Hepatic stellate cell (primary cell): Measurements from ENCODE around the gene SORCS3.

Experiments
- DNase-seq: peaks from one replicate; pipeline ENCODE4 v3.0.0; 2011; ENCODE audit warnings: low spot score

SORCS3 gene

DNA sequence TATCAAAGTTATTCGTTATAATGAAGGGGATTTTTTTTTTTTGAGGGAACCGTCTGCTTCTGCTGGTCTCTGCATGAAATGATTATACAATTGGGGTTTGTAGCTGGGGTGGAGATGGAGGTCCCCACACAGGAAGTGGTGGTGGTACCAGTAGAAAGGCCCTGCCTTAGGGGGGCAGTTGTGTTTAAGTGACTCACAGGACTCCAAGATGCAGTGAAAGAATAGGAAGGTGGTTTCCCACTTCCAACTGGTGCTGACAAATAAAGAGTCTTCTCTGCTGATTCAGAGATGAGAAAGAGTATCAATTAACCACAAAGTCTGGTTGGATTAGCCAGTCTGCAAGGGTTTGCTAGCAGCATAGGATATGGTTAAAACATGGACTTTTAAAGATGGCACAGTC is 376.0 kb downstream of the SORCS3 start:
- no peak for DNase-seq

DNA sequence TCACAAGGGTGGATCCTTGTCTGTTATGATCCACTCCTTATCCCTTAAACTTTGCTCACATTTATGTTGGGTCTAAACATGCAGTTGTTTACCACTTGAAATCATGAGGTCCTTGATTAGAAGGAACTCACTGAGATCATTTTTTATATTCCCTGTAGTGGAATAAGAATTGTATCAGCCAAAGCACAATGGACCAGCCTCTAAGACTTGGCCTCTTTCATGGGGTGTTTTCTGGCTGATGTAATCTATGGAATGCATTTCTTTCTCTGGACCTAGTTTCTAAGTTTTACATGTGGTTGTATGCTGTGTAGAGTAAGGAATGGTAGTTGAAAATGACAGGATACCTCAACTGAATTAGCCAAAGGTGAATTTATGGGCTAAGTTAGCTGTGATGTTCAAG is 376.6 kb downstream of the SORCS3 start:
- no peak for DNase-seq

DNA sequence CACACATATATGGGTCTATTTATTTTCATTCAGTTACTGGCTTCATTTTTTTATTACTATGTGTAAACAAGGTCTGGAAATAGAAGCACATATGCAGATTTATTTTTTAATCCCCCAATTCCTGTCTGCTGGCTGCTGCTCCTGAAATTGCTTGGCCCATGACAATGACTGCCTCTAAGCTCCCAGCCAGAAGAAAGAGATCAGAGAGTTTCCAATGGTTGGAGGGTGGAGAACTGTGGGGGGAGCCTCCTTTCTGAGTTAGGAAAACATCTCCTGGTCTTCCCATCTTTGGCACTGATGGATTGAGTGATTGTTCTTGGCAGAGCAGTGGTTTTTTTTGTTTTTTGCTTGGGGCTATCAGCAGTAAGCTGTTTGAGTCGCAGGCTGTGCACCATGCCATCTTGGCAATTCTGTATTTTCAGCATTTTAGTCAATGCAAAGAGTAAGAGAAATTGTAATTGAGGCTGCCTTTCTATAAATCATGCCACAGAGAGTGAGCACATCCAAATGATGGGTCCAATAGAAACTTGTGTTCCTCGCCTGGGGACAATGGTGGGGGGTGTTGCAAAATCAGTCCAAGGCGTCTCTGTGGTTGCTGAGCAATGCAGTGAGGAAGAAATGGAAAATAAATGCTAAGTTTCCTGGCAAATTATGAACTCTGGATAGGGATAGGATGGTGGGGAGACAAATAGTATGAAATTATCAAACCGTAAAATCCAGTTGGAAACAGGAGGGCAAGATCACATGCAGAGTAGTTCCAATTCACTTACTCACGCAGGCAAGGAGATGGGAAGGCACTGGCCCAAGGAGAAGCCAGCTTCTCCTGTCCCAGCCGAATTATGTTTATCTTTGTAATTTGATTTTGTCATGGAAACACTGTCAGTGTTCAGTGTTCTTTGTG is 382.4 kb downstream of the SORCS3 start:
- no peak for DNase-seq

DNA sequence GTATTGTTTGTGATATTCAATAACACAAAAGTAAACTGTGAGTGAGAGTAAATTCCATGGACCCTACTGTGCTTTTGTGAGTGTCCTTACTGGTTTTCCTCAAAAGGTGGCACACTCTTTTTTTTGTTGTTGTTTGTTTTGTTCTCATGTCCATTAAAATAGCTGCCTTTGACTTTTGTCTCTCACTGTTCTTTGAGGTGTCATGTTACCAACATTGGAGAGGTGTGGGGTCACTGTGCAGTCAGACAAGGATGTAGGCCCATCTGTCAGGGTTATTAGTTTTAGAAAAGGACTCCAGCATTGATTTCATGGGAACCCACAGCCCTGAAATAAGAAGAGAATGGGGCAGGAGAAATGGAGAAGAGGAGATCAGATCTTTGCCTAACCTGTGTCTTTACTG is 383.1 kb downstream of the SORCS3 start:
- DNase-seq, result no peak

DNA sequence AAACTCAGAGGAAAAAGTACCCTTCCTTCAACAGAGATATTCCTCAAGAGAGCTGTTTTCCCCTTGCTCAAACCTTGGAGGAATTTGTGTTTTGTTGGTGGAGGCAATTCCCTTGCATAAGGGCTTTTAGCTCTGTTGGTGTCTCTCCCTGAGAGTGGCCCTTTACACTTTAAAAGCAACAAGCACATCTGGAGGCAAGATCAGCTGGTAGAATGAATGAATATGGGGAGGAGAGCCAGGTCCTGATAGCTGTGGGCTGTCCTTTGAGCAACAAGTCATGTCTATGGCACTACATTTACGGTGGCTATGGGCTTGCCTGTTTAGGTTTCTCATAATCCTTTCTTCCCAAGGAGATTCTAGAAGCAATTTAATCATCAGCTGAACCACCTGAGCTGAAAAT is 384.0 kb downstream of the SORCS3 start:
- no peak for DNase-seq

DNA sequence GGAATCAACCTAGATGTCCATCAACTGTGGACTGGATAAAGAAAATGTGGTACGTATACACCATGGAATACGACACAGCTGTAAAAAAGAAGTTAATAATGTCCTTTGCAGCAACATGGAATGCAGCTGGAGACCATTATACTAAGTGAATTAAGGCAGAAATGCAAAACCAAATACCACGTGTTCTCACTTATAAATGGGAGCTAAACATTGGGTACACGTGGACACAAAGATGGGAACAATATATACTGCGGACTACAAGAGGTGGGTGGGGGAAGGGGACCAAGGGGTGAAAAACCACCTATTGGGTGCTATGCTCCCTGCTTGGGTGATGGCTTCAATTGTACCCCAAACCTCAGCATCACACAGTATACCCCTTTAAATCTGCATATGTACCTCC is 385.5 kb downstream of the SORCS3 start:
- DNase-seq, result no peak

DNA sequence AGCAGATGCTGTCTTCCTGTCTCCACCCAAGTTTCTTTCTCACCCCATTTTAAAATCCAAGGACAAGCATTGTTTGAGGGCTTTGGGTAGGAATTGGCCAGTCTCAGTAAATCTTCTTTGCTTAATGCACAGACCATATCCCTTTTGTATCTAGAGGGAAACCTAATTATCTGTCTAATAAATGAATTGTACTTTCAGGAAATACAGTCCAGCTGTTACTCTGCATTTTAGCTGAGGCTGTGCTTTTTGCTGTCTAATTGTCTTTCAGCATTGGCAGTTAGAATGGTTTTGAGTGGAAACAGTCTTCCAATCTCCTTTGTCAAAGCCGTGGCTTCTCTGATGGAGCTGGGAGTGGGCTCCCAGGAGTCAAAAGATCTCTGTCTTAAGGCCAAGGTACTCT is 388.2 kb downstream of the SORCS3 start:
- no peak for DNase-seq

DNA sequence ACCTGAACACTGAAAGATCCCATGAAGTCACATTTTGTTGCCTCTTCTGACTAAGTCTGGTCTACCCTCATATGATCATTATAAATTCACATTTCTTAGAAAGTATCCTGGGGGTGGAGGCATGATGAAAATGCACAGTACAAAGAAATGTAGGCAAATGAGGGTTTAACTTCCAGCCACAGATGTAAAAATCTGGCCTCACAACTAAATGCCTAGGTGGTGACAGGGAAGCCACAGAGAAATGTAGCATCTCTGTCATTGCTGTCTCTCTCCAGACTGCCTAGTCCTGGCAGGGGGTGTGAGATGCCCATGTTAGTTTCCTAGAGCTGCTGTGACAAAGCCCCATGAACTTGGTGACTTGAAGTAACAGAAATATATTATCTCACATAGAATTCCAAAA is 395.9 kb downstream of the SORCS3 start:
- DNase-seq, result no peak

DNA sequence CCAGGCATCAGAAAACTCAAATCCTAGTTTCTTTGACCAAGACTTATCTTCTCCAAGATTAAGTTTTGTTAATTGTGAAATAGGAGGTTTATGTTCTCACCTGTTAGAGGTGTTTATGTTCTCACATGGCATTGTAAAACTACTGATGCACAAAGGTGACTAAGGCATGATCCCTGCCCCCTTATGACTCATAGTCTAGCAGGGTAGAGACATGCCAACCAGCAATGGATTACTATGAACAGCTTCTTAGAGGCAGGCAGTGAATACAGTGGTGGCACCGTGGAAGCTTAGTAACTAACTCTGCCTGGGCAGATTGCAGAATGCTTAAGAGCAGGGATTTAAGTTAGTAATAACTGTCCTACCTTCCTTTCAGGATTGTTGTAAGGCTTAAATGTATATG is 400.9 kb downstream of the SORCS3 start:
- DNase-seq, result no peak

DNA sequence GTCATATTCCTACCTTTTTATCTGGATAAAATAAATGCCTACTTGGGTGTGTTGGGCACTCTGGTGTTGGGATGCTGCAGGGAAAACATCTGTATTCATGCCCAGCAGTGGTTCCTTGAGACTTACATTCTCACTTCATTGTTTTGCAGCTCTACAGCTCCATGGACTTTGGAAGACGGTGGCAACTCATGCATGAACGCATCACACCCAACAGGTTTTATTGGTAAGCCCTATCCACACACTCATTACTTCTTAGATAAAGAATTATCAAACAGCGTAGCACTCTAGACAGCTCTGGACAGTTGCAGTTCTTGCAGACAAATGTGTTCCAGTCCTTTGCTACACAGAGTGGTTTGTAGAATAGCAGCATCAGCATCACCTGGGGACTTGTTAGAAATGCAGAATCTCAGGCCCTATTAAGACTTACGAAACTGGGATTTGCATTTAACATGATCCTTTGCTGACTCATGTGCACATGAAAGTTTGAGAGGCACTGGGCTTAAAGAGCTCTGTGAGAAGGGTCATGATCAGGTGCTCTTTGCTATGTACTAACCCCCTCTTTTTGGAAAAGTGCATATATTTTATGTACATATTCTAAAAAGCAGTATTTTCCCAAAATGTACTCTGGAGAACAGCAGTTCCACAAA is 401.9 kb downstream of the SORCS3 start:
- no peak for DNase-seq

DNA sequence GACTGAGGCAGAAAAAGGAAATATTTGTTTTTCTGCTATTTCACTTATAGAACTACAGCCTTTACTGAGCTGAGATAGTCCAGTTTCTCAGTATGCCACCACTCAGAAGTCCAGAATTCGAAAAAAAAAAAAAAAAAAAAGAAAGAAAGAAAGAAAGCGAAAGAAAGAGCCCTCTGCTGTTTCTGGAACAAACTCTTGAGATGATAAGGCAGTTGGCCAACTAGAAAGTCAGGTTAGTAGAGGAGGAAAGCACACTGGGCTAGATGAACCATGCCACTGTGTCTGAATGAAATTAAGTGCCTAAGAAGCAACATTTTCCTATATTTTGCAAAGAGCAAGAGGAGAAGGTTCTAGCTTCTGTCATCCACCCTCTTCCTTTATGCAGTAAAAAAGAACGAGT is 403.8 kb downstream of the SORCS3 start:
- no peak for DNase-seq

DNA sequence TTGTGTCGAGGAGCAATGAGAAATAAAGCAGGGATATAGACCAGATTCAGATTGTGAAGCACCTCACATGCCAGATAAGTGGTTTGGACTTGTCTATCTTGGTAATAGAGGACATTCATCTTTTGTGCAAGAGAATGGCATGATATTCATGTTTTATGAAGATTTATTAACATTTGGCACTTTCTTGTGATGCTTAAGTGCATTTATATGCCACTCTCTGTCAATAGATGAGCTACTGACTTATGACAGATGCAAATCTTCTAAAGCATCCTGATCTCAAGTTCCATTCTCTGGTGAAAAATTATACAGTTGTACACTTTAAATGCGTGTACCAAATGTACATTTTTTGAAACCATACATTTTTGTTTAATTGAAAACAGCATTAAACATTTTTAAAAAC is 415.3 kb downstream of the SORCS3 start:
- DNase-seq, result no peak

DNA sequence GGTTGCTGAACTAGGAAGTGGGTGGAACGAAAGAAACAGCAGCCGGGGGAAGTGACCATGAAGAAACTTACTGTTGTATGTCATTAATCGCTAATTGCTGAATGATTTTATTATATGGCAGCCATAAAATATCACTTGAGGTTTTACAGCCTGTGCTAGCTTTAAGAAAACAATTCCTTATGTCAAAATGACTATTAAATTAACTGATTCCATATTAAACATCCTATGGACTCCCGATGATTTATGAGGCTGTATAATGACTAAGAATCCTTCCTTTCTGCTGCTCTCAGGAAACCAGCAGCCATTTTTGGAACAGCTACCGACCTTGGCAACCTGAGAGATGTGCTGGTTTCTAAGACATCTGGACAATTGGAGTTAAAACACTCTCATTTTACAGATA is 421.9 kb downstream of the SORCS3 start:
- no peak for DNase-seq

DNA sequence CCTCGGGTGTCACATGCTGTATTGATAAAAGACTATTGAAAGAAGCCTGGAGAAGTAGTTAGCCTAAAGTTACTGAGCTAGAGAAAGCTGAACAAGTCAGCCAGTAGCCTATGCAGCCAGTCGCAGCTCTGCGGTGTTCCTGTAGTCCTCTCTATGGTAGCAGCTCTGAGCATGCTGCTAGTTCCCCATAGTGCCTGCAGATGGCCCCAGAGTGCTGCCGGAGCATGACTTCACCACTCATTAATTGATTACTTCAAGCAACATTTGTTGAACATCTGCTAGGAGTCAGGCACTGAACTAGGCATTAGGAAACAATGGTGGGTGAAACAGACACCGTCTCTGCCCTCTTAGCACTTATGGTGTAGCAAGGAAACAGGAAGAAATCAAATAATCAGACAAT is 422.7 kb downstream of the SORCS3 start:
- DNase-seq, result no peak

DNA sequence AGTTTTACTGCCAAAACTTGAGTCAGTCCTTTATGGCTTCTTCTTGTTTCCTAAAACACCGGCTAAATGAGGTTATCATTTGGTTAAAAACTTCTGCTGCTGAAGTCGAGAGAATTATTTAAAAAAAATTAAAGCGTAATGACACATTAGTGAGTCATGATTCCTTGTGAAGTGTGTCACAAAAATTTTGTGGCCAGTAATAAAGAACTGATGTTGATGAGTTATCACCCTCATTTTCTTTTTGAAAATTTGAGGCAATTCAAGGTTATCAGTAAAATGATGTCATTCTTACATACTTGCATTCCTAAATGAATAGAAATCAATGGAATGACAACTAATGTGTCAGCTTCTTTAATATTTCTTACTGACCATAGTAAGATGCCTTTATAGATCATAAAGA is 427.4 kb downstream of the SORCS3 start:
- no peak for DNase-seq

DNA sequence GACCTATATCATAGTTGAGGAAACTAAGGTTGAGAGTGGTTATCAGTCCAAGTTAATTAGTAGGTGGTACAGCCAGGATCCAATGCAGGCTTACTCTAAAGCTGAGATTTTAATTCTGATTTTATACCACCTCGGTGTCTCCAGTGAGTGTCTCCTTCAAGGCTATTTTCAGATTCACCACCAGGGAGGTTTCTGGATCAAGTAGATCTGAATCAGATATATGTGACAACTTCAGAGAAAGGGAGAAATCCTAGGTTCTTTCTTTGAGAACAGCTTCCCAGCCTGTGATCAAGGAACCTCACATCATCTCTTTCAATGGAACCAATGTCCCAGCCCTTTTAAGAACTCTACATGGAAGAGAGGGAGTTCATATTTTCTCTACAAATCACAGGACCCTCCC is 429.2 kb downstream of the SORCS3 start:
- DNase-seq, result no peak

DNA sequence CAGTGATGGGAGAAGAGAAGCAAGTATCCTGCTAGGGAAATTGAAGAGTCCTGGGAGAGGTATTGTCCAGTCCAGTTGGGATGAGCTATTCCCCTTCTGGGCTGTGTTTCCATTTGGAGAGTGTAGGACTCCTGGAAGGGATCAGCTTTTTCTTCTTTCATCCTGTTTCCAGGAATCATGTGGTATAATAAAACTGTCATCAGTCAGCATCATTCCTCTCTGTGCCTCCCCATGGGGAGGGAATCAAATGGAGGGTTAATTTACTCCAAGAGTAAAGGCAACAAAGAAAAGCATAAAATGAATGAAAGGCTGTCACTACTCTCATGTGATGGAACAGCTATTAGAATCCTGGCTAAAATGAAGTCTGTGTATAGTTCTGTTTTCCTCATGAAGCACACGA is 429.9 kb downstream of the SORCS3 start:
- no peak for DNase-seq

DNA sequence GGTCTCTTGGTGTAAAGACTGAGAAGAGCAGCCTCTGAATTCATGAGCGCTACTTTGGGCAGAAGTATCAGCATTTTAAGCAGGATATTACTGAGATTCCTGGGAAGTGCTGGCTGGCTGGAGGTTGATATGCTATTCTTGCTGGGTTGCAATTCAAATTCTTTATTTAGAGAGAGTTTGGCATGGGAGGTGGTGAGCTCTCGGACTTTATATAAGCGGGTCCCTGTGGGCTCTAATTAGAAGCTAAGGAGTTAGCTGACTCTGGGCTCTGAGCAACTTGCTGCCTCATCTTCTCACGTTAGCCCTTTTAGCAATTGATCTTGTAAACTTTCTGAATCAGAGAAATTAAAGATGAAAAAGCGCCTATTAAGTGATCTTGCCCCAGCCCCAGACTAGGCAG is 430.9 kb downstream of the SORCS3 start:
- no peak for DNase-seq

DNA sequence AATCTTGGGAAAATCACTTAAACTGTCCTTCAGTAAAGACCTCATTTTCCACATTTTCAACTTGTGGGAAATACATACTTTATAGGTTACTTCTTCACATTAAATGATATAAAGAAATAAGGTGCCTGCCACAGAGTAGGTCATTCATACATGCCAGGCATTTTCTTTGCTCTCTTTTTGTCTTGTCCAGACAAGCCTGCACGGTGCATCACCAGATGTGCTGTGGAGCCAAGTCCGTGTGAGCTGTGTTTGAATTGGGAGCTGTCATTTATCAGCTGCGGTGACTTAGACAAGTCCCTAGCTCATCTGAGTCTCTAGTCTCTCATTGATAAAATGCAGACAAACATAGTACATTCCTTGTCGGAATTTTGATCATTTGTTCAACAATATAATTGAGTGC is 432.9 kb downstream of the SORCS3 start:
- DNase-seq, result no peak

DNA sequence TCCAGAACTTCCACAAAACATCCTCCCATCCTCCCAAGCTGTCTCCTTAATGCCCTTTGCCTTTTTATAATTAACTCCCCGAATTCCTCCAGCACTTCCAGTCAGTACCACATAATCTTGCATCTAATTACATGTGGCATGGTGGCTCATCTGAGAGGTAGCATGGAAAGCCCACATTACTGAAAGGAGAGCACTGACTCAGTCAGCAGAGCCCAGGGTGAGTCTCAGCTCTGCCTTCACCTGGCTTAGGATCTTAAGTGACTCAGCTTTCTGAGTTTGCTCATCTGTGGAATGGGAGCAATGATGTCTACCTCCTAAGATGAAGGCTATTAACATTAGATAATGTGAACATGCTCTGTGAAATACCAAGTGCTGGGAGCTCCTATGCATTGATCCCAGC is 433.9 kb downstream of the SORCS3 start:
- no peak for DNase-seq

DNA sequence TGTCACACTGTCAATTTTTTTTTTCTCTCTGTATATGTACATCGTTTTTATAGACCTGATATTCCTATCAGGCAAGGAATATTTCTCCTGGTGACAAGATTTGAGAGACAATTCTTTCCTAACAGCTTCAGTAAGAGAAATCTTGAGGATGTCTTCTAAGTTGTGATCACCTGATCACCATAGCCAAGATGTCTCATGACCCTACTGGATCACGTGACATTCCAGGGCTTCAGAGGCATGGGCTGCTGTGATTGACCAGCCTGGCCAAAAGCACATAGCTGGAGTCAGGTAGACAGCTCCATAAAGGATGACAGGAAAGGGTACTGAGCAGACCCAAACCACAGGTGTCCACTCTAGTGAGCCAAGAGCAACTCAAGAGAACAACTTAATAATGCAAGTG is 444.9 kb downstream of the SORCS3 start:
- DNase-seq, result no peak

DNA sequence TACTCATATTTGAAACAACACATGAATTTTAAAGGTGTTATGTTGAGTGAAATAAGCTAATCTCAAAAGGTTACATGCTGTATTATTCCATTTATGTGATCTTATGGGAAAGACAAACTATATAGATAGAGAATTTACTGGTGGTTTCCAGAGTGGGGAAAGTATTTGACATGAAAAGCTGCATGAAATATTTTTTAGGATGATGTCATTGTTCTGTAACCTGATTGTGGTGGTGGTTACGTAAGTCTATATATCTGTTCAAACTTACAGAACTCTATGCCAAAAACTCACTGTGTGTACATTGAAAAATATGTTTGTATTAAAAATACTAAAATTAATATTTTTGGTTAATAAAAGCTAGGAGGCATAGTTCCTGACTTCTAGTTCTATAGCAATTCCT is 453.0 kb downstream of the SORCS3 start:
- no peak for DNase-seq

DNA sequence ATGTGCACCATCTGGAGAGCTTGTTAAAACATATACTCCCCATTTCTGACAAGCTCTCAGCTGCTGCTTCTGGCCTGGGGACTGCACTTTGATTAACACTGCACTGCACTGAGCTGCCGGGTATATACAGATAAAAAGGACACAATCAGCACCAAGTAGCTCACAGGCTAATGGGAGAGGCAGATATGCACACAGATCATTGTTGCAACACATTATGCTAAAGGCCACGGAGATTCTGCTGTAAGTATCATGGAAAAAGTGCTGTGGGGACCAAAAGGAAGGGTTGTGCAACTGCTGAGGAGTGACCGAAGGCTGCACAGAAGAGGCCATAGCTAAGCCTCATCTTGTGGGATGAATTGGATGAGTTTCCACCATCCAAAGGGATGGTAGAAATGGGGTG is 455.2 kb downstream of the SORCS3 start:
- DNase-seq, result no peak

DNA sequence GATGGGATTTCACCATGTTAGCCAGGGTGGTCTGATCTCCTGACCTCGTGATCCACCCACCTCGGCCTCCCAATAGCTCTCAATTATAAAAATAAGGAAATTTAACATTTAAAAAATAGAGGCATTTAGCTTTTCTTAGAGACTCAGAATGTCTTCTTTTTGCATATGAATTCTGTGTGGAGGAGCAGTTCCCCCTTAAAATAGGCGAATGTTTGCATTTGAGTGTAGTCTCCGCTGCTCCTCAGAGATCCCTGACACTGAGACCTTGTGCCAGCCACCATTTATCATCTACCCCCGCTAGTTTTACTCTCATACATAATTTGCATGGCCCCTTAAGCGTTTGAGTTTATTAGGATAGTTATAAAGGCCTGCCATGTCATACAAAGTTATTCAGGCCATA is 461.9 kb downstream of the SORCS3 start:
- no peak for DNase-seq
